Measurements from ENCODE around the gene ZBED1.

DNA sequence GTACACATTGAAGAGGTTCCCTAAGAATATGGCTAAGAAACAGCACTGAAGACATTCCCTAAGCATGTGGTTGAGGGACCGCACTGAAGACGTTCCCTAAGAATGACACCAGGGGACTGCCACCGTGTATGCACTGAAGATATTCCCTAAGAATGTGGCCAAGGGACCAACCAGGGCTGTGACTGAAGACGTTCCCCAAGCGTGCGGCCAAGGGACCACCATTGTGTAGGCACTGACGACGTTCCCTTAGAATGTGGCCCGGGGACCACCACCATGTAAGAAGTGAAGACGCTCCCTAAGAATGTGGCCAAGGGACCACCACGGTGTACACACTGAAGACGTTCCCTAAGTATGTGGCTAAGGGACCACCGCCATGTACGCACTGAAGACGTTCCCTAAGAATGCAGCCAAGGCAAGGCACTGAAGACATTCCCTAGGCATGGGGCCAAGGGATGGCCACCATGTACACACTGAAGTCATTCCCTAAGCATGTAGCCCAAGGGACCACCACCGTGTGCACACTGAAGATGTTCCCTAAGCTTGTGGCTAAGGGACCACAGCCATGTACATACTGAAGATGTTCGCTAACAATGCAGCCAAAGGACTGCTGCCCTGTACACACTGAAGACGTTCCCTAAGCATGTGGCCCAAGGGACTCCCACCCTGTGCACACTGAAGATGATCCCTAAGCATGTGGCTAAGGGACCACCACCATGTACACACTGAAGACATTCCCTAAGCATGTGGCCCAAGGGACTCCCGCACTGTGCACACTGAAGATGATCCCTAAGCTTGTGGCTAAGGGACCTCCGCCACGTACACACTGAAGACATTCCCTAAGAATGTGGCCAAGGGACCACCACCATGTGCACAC is 22.0 kb downstream of the ZBED1 start:
- TF ChIP-seq, protein P1, sequence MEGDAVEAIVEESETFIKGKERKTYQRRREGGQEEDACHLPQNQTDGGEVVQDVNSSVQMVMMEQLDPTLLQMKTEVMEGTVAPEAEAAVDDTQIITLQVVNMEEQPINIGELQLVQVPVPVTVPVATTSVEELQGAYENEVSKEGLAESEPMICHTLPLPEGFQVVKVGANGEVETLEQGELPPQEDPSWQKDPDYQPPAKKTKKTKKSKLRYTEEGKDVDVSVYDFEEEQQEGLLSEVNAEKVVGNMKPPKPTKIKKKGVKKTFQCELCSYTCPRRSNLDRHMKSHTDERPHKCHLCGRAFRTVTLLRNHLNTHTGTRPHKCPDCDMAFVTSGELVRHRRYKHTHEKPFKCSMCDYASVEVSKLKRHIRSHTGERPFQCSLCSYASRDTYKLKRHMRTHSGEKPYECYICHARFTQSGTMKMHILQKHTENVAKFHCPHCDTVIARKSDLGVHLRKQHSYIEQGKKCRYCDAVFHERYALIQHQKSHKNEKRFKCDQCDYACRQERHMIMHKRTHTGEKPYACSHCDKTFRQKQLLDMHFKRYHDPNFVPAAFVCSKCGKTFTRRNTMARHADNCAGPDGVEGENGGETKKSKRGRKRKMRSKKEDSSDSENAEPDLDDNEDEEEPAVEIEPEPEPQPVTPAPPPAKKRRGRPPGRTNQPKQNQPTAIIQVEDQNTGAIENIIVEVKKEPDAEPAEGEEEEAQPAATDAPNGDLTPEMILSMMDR (conservative IDR thresholded peaks at IDR 0.05; ENCODE audit: low read depth, low read length): no peak
- no peak for TF ChIP-seq EZH2phosphoT487 (IDR thresholded peaks at IDR 0.05; ENCODE audit: borderline replicate concordance, low read length)
